Measurements from ENCODE around the gene RWDD4. TPM values are rescaled to one million over a fixed set of nuclear protein-coding genes. Genes with fewer than 3 reads are reported as not detected.

Gene RWDD4
- total and polyA plus RNA-seq, 9 of the 15 experiments (the other 6 are each of a cell fraction or from before 2014, with no cell fraction given): 8.4 to 32.5 (median 24.2) TPM

GRCh38 chr4:183599284-183599683, 59.7 kb downstream of the RWDD4 start:
- no peaks in the 10 kb centered on the region; a peak in 1 of 5 replicates for H3K4me1 ChIP-seq (replicated peaks in 1 of 2; ENCODE audit: control insufficient read depth in 2 of 2, insufficient read depth in 2 of 2, low read length in 2 of 2)
- H3K79me2 ChIP-seq (ENCODE audit: control insufficient read depth, insufficient read depth, low read length): no peaks in the 10 kb centered on the region
- no peaks in the 10 kb centered on the region for H3K36me3 ChIP-seq (ENCODE audit: control insufficient read depth, insufficient read depth, low read length)
- no peak overlapping the region for H2AFZ ChIP-seq (ENCODE audit: low read depth, low read length)
- in situ Hi-C loops (cut with MboI): no loop called here
- ChIA-PET POLR2A (no interaction called here), CTCF (ENCODE audit: low intra/inter-chr PET ratio) (no interaction called here)
- no peaks in the 10 kb centered on the region for H3K9me1 ChIP-seq (ENCODE audit: control insufficient read depth, insufficient read depth, low read length)
- DNase-seq (ENCODE audit: extremely low read depth in 1 of 4, low spot score in 3 of 4): no peak
- FAIRE-seq: no peak
- intact Hi-C loops (cut with micrococcal nuclease): no loop called here
- no peaks in the 10 kb centered on the region for H4K20me1 ChIP-seq (replicated peaks; ENCODE audit: control insufficient read depth, insufficient read depth, low read length)
- no peak overlapping the region for H3K9ac ChIP-seq (ENCODE audit: insufficient read depth in 1 of 2, low read depth in 2 of 2, low read length in 2 of 2)
- peaks cover 0 to 2% of the 10 kb centered on the region in 2 experiments; a peak in 1 of 5 replicates for H3K27me3 ChIP-seq (ENCODE audit: control insufficient read depth in 2 of 2, insufficient read depth in 2 of 2, low read length in 2 of 2)
- no peak overlapping the region for H3K4me3 ChIP-seq
- no peak overlapping the region for H3K27ac ChIP-seq (ENCODE audit: extremely low read depth, low read depth, low read length)
- BruUV-seq (replicated peaks): no TSS peak
- no peak overlapping the region for H3K4me2 ChIP-seq (ENCODE audit: insufficient read depth, low read length)
- H3K9me3 ChIP-seq (replicated peaks; ENCODE audit: control insufficient read depth, insufficient read depth, low read depth, low read length): no peaks in the 10 kb centered on the region
- no peak for ATAC-seq
- no peak for TF ChIP-seq ZNF592 (IDR thresholded peaks at IDR 0.05)
- no peak for TF ChIP-seq MEF2A (IDR thresholded peaks at IDR 0.05; ENCODE audit: control insufficient read depth, low read depth, low read length)
- no peak for TF ChIP-seq SFPQ (IDR thresholded peaks at IDR 0.05; ENCODE audit: low read depth, low read length)
- TF ChIP-seq NFYB (IDR thresholded peaks at IDR 0.05; ENCODE audit: extremely low read depth, insufficient read length): no peak
- no peak for TF ChIP-seq ZNF436 (CRISPR knock-in tag; IDR thresholded peaks at IDR 0.05)
- no peak for TF ChIP-seq SMARCE1 (IDR thresholded peaks at IDR 0.05)
- TF ChIP-seq SMAD2 (IDR thresholded peaks at IDR 0.05; ENCODE audit: low read depth, low read length): no peak
- no peak for TF ChIP-seq ZNF175 (CRISPR knock-in tag; IDR thresholded peaks at IDR 0.05; ENCODE audit: low read depth)
- TF ChIP-seq ZNF232 (CRISPR knock-in tag; IDR thresholded peaks at IDR 0.05): no peak
- no peak for TF ChIP-seq CTCF (IDR thresholded peaks at IDR 0.05 in 2 of 3, conservative IDR thresholded peaks at IDR 0.05 in 1 of 3; ENCODE audit: insufficient read depth in 2 of 3, low read depth in 1 of 3, low read length in 3 of 3)
- no peak for TF ChIP-seq ZNF445 (CRISPR knock-in tag; IDR thresholded peaks at IDR 0.05; ENCODE audit: low read depth)
- no peak for TF ChIP-seq HMGXB4 (CRISPR knock-in tag; IDR thresholded peaks at IDR 0.05)
- TF ChIP-seq MTA3 (IDR thresholded peaks at IDR 0.05; ENCODE audit: borderline replicate concordance): no peak
- no peak for TF ChIP-seq HDAC1 (IDR thresholded peaks at IDR 0.05)
